IMR-90 (cell line): ENCODE measurements around the gene TAF8. TPM values are rescaled to one million over a fixed set of nuclear protein-coding genes. Genes with fewer than 3 reads are reported as not detected.

Experiments used
- ATAC-seq: fragments of 200-7000 bp; cut with Tn5 transposase; 2 replicates; pipeline ENCODE4 v1.9.1; 2020; ENCODE audit warnings: low read depth, mild to moderate bottlenecking, moderate library complexity
- BruUV-seq: library from RNA; stranded (reverse); fragments of 400-500 nt; replicated peaks from 2 replicates; lab custom pipeline; 2021; lab: Mats Ljungman, UMichigan
- CTCF ChIA-PET: fragments of 300-600 bp; formaldehyde crosslinking; extraction: SDS; loops from one replicate; lab custom pipeline; 2021; ENCODE audit warnings: antibody characterized with exemption; lab: Yijun Ruan, JAX
- POLR2A ChIA-PET: fragments of 300-600 bp; sonication (Branson Sonifier 250); formaldehyde crosslinking; loops from one replicate; lab custom pipeline; 2022; ENCODE audit warnings: antibody characterized with exemption; ENCODE audit not compliant: unreplicated experiment; lab: Charles Lee
- DNase-seq: peaks from one replicate; pipeline ENCODE4 v3.0.0; 2013
- H2AFZ ChIP-seq: replicated peaks from 2 replicates; pipeline ENCODE3; 2013; ENCODE audit warnings: low read length, mild to moderate bottlenecking; ENCODE audit not compliant: poor library complexity
- H2AK5ac ChIP-seq: 2 replicates; pipeline ENCODE4 v1.6.1; 2013; ENCODE audit warnings: low read depth, low read length, inconsistent platforms
- H2AK9ac ChIP-seq: replicated peaks from 2 replicates; pipeline ENCODE3; 2013; ENCODE audit warnings: mild to moderate bottlenecking, low read depth, low read length, moderate library complexity; ENCODE audit not compliant: poor library complexity
- H2BK120ac ChIP-seq: 2 replicates; pipeline ENCODE4 v1.6.1; 2013; ENCODE audit warnings: low read depth, low read length, inconsistent platforms
- H2BK15ac ChIP-seq: 3 replicates; pipeline ENCODE4 v1.6.1; 2013; ENCODE audit warnings: low read depth, low read length, inconsistent platforms
- H2BK20ac ChIP-seq: 2 replicates; pipeline ENCODE4 v1.6.1; 2013; ENCODE audit warnings: low read depth, mild to moderate bottlenecking, inconsistent platforms, low read length, moderate library complexity
- H2BK5ac ChIP-seq: 2 replicates; pipeline ENCODE4 v1.6.1; 2013; ENCODE audit warnings: mild to moderate bottlenecking, low read depth, low read length, inconsistent platforms; ENCODE audit not compliant: poor library complexity, severe bottlenecking
- H3K14ac ChIP-seq: replicated peaks from 2 replicates; pipeline ENCODE4 v1.6.1; 2013; ENCODE audit warnings: low read depth, low read length, inconsistent platforms
- H3K18ac ChIP-seq: 2 replicates; pipeline ENCODE4 v1.6.1; 2013; ENCODE audit warnings: low read depth, low read length, control low read depth
- H3K23ac ChIP-seq: 2 replicates; pipeline ENCODE4 v1.6.1; 2013; ENCODE audit warnings: low read depth, low read length, inconsistent platforms
- H3K27ac ChIP-seq: 2 replicates; pipeline ENCODE4 v1.5.1; 2013; ENCODE audit warnings: mild to moderate bottlenecking, control low read depth, low read length; ENCODE audit not compliant: insufficient read depth
- H3K27me3 ChIP-seq: 2 replicates; pipeline ENCODE4 v1.6.1; 2013; ENCODE audit warnings: low read length; ENCODE audit not compliant: control insufficient read depth, insufficient read depth
- H3K36me3 ChIP-seq: 2 replicates; pipeline ENCODE4 v1.6.1; 2013; ENCODE audit warnings: low read length, mixed read lengths; ENCODE audit not compliant: control insufficient read depth, insufficient read depth
- H3K4ac ChIP-seq: 2 replicates; pipeline ENCODE4 v1.6.1; 2013; ENCODE audit warnings: low read depth, low read length, inconsistent platforms
- H3K4me1 ChIP-seq: 2 replicates; pipeline ENCODE4 v1.6.1; 2013; ENCODE audit warnings: low read length, mixed read lengths; ENCODE audit not compliant: control insufficient read depth, insufficient read depth
- H3K4me2 ChIP-seq: 2 replicates; pipeline ENCODE4 v1.6.1; 2013; ENCODE audit warnings: low read depth, mild to moderate bottlenecking, control low read depth, low read length, moderate library complexity
- H3K4me3 ChIP-seq: 2 replicates; pipeline ENCODE4 v1.5.1; 2013; ENCODE audit warnings: low read depth, mild to moderate bottlenecking, control low read depth, low read length, moderate library complexity; ENCODE audit not compliant: insufficient read depth
- H3K56ac ChIP-seq: 2 replicates; pipeline ENCODE4 v1.6.1; 2013; ENCODE audit warnings: low read length, inconsistent platforms; ENCODE audit not compliant: insufficient read depth; ENCODE audit errors: extremely low read depth
- H3K79me1 ChIP-seq, 2 experiments: 2 replicates each; pipeline ENCODE4 v1.6.1; 2013; ENCODE audit warnings: low read length in 2 of 2, inconsistent platforms in 1 of 2, low read depth in 1 of 2
- H3K9ac ChIP-seq: 2 replicates; pipeline ENCODE4 v1.6.1; 2013; ENCODE audit warnings: low read depth, low read length, control low read depth
- H3K9me1 ChIP-seq: 2 replicates; pipeline ENCODE4 v1.6.1; 2013; ENCODE audit warnings: low read length, inconsistent platforms; ENCODE audit not compliant: insufficient read depth
- H3K9me3 ChIP-seq: 2 replicates; pipeline ENCODE4 v1.6.1; 2013; ENCODE audit warnings: low read length; ENCODE audit not compliant: control insufficient read depth, insufficient read depth
- H4K20me1 ChIP-seq: 2 replicates; pipeline ENCODE4 v1.6.1; 2013; ENCODE audit warnings: low read length, inconsistent platforms; ENCODE audit not compliant: insufficient read depth
- H4K5ac ChIP-seq: 2 replicates; pipeline ENCODE4 v1.6.1; 2013; ENCODE audit warnings: mild to moderate bottlenecking, low read depth, low read length, control low read depth
- H4K8ac ChIP-seq, 2 experiments: 2 replicates each; pipeline ENCODE4 v1.6.1; 2013; ENCODE audit warnings: low read depth in 2 of 2, low read length in 2 of 2, control low read depth in 1 of 2, inconsistent platforms in 1 of 2
- H4K91ac ChIP-seq: 2 replicates; pipeline ENCODE4 v1.6.1; 2013; ENCODE audit warnings: low read depth, low read length, inconsistent platforms; ENCODE audit not compliant: insufficient read depth
- BHLHE40 ChIP-seq: fragments of 150-350 bp; IDR thresholded peaks from 2 replicates; pipeline ENCODE4 v1.6.1; 2016; ENCODE audit warnings: mild to moderate bottlenecking, low read depth, low read length
- CEBPB ChIP-seq: IDR thresholded peaks from 2 replicates; pipeline ENCODE4 v1.6.1; 2012; ENCODE audit warnings: low read depth, low read length, improper control_type of control experiment
- CHD1 ChIP-seq: IDR thresholded peaks from 2 replicates; pipeline ENCODE4 v1.6.1; 2012; ENCODE audit warnings: low read depth, low read length, improper control_type of control experiment
- CTCF ChIP-seq: conservative IDR thresholded peaks from 2 replicates; pipeline ENCODE4 v1.5.1; 2012; ENCODE audit warnings: mild to moderate bottlenecking, low read depth, low read length, improper control_type of control experiment
- FOS ChIP-seq: fragments of 150-350 bp; IDR thresholded peaks from 2 replicates; pipeline ENCODE4 v1.6.1; 2016; ENCODE audit warnings: low read depth, low read length
- MAZ ChIP-seq: IDR thresholded peaks from 2 replicates; pipeline ENCODE4 v1.6.1; 2012; ENCODE audit warnings: low read depth, mild to moderate bottlenecking, low read length, improper control_type of control experiment, moderate library complexity, borderline replicate concordance
- MXI1 ChIP-seq: IDR thresholded peaks from 2 replicates; pipeline ENCODE4 v1.6.1; 2012; ENCODE audit warnings: low read depth, mild to moderate bottlenecking, low read length, moderate library complexity, borderline replicate concordance
- NFE2L2 ChIP-seq: fragments of 150-350 bp; IDR thresholded peaks from 2 replicates; pipeline ENCODE4 v1.6.1; 2016; ENCODE audit warnings: low read depth, mild to moderate bottlenecking, low read length
- POLR2A ChIP-seq: IDR thresholded peaks from 2 replicates; pipeline ENCODE4 v1.6.1; 2012; ENCODE audit warnings: mild to moderate bottlenecking, low read depth, low read length
- RAD21 ChIP-seq: IDR thresholded peaks from 2 replicates; pipeline ENCODE4 v1.6.1; 2012; ENCODE audit warnings: low read length, improper control_type of control experiment
- RCOR1 ChIP-seq: IDR thresholded peaks from 2 replicates; pipeline ENCODE4 v1.6.1; 2012; ENCODE audit warnings: mild to moderate bottlenecking, low read length, improper control_type of control experiment; ENCODE audit not compliant: insufficient replicate concordance
- RFX5 ChIP-seq: IDR thresholded peaks from 2 replicates; pipeline ENCODE4 v1.8.0; 2012; ENCODE audit warnings: low read depth, mild to moderate bottlenecking, low read length, moderate library complexity
- SMC3 ChIP-seq: fragments of 150-350 bp; IDR thresholded peaks from 2 replicates; pipeline ENCODE4 v1.6.1; 2016; ENCODE audit warnings: low read depth, mild to moderate bottlenecking, antibody characterized with exemption, low read length, moderate library complexity
- USF2 ChIP-seq: fragments of 150-350 bp; IDR thresholded peaks from 2 replicates; pipeline ENCODE4 v1.6.1; 2017; ENCODE audit warnings: mild to moderate bottlenecking, antibody characterized with exemption, low read length, low read depth
- WGBS, 2 experiments: methylation state at CpG; one replicate each; pipeline versions ENCODE4 v1.1.5 to v1.1.7; 2013; ENCODE audit warnings: missing lambda C conversion rate in 2 of 2; ENCODE audit not compliant: insufficient read length in 1 of 2; ENCODE audit errors: extremely low coverage in 2 of 2; 5-methylcytosine and 5-hydroxymethylcytosine counted together
- dilution Hi-C: fragments of 300-500 bp; cut with HindIII; formaldehyde crosslinking; loops from one replicate; pipeline ENCODE4 v1.14.3; 2018; ENCODE audit warnings: low sequenced_read_pairs; ENCODE audit not compliant: unreplicated experiment
- in situ Hi-C: fragments of 300-500 bp; cut with MboI; formaldehyde crosslinking; loops from 3 replicates; pipeline ENCODE4 v1.14.3; 2019; ENCODE audit warnings: low sequenced_read_pairs, inconsistent platforms, mixed read lengths
- intact Hi-C: fragments of 100-400 bp; cut with micrococcal nuclease; formaldehyde crosslinking; loops from 2 replicates; pipeline ENCODE4 v1.10.0; 2022
- polyA plus RNA-seq, 3 experiments: library from polyadenylated mRNA; depleted of rRNA; stranded (reverse); fragments of >200 nt; gene quantifications; 2 replicates each; pipeline ENCODE4 v1.2.3, GENCODE V29; 2012; ENCODE audit warnings: low replicate concordance in 1 of 3
- total RNA-seq: library from RNA; depleted of rRNA; stranded (reverse); fragments of >200 nt; gene quantifications from 2 replicates; pipeline ENCODE4 v1.2.3, GENCODE V29; 2012

TAF8 gene
- total and polyA plus RNA-seq, 2 of the 4 experiments (the other 2 are of a cell fraction), result 14.3 to 22.8 TPM

GRCh38 chr6:42083530-42083929 lies 33.2 kb downstream of the TAF8 start:
- dilution Hi-C loops, result no loop called here
- H2BK20ac ChIP-seq, result no peak overlapping the region
- H3K4me1 ChIP-seq, result no peaks in the 10 kb centered on the region
- no TSS peak for BruUV-seq
- H3K4me3 ChIP-seq, result no peak overlapping the region
- no peak overlapping the region for H2AK9ac ChIP-seq
- no peak overlapping the region for H3K4me2 ChIP-seq
- 90% methylated on average over 2 of the region's 5 CpGs; no CpG with 5 or more reads in 1 of the 2 experiments for WGBS, 2 experiments
- H3K56ac ChIP-seq, result no peak overlapping the region
- in situ Hi-C loops, result loop anchor here (25.0 kb wide), 1 partner anchor 804 kb away; the partner anchor contains the start of gene RPL7L1
- peaks cover 9% of the 10 kb centered on the region for H3K36me3 ChIP-seq
- H3K14ac ChIP-seq, result no peak overlapping the region
- no peaks in the 10 kb centered on the region for H4K20me1 ChIP-seq
- no peak for TF ChIP-seq RCOR1
- no peak for TF ChIP-seq FOS
- TF ChIP-seq SMC3, result no peak
- no peak for TF ChIP-seq POLR2A
- no peak for TF ChIP-seq RAD21
- no peak for TF ChIP-seq CHD1
- TF ChIP-seq MAZ, result no peak
- TF ChIP-seq RFX5, result no peak
- TF ChIP-seq CEBPB, result no peak
- TF ChIP-seq BHLHE40, result no peak
- TF ChIP-seq NFE2L2, result no peak
- no peak for TF ChIP-seq CTCF
- no peak for TF ChIP-seq MXI1
- TF ChIP-seq USF2, result no peak
- no peaks in the 10 kb centered on the region for H3K9me3 ChIP-seq
- no peak overlapping the region for H2AFZ ChIP-seq
- H3K4ac ChIP-seq, result no peak overlapping the region
- H2AK5ac ChIP-seq, result no peak overlapping the region
- no peak overlapping the region for H3K23ac ChIP-seq
- H3K27me3 ChIP-seq, result no peaks in the 10 kb centered on the region
- intact Hi-C loops, result no loop called here
- H3K27ac ChIP-seq, result no peak overlapping the region
- no peak overlapping the region for H3K18ac ChIP-seq
- no peak for DNase-seq
- no peak overlapping the region for H4K91ac ChIP-seq
- no peak for ATAC-seq
- H2BK15ac ChIP-seq, result no peak overlapping the region
- ChIA-PET CTCF (interaction anchor here (0.5 kb wide), 1 partner anchor 80 kb away, joined by 7 read pairs; no protein-coding TSS in a partner anchor), POLR2A (interaction anchor here (0.6 kb wide), 1 partner anchor 104 kb away, joined by 3 read pairs; no protein-coding TSS in a partner anchor)
- H3K9me1 ChIP-seq, result peaks cover 3% of the 10 kb centered on the region
- H3K79me1 ChIP-seq, result no peaks in the 10 kb centered on the region
- no peak overlapping the region for H4K5ac ChIP-seq
- H3K9ac ChIP-seq, result no peak overlapping the region
- no peak overlapping the region for H4K8ac ChIP-seq
- H2BK120ac ChIP-seq, result no peak overlapping the region
- H2BK5ac ChIP-seq, result no peak overlapping the region
